Measurements from ENCODE around the gene CD59. TPM values are rescaled to one million over a fixed set of nuclear protein-coding genes. Genes with fewer than 3 reads are reported as not detected.

CD59 gene
- total and polyA plus RNA-seq, 9 donors, result 73.0 to 807 (median 288) TPM

GRCh38 chr11:33770236-33770635, 34.0 kb upstream of the CD59 start:
- intact Hi-C loops (cut with DNase I), result no loop called here

DNA sequence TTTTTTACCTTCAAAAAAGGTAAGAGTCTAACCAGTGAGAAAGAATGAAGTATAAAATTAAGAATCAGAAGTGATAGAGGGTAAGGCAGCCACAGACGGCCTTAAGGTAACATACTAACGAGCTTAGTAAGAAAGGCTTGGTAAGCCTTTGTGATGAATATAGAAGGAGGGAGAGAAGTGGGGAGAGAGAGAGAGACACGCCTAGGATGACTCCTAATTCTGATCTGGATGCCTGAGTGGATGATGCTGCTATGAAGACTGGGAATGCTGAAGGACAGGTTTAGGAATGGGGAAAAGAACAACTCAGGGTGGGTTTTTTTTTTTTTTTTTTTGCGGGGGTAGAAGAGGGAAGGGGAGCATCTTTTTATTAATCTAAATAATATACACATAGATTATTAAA, 33.3 kb upstream of the CD59 start:
- DNase-seq, result no peak
- no peak overlapping the region for H3K27ac ChIP-seq
- H3K27me3 ChIP-seq, result no peaks in the 10 kb centered on the region
- intact Hi-C loops (cut with DNase I), result no loop called here
- no peaks in the 10 kb centered on the region for H3K9me3 ChIP-seq
- no peaks in the 10 kb centered on the region for H3K36me3 ChIP-seq
- WGBS, 3 donors, result 87 to 94% (median 89%) methylated on average over 4 of the region's 4 CpGs
- TF ChIP-seq EP300 (IDR thresholded peaks at IDR 0.05) (no peak), POLR2A (IDR thresholded peaks at IDR 0.05) (no peak)
- TF ChIP-seq, protein P1, sequence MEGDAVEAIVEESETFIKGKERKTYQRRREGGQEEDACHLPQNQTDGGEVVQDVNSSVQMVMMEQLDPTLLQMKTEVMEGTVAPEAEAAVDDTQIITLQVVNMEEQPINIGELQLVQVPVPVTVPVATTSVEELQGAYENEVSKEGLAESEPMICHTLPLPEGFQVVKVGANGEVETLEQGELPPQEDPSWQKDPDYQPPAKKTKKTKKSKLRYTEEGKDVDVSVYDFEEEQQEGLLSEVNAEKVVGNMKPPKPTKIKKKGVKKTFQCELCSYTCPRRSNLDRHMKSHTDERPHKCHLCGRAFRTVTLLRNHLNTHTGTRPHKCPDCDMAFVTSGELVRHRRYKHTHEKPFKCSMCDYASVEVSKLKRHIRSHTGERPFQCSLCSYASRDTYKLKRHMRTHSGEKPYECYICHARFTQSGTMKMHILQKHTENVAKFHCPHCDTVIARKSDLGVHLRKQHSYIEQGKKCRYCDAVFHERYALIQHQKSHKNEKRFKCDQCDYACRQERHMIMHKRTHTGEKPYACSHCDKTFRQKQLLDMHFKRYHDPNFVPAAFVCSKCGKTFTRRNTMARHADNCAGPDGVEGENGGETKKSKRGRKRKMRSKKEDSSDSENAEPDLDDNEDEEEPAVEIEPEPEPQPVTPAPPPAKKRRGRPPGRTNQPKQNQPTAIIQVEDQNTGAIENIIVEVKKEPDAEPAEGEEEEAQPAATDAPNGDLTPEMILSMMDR (IDR thresholded peaks at IDR 0.05), result no peak
- no peak overlapping the region for H3K4me3 ChIP-seq
- peaks cover 2% of the 10 kb centered on the region for H3K4me1 ChIP-seq (ENCODE audit: insufficient read depth)

More at GRCh38 chr11:33770236-33770635, 34.0 kb upstream of the CD59 start:
- 47 to 53% (median 47%) methylated on average over 2 of the region's 2 CpGs for WGBS, 3 donors
- peaks cover 2% of the 10 kb centered on the region for H3K4me1 ChIP-seq (ENCODE audit: insufficient read depth)
- no peaks in the 10 kb centered on the region for H3K9me3 ChIP-seq
- DNase-seq, result no peak
- H3K27me3 ChIP-seq, result no peaks in the 10 kb centered on the region
- H3K36me3 ChIP-seq, result no peaks in the 10 kb centered on the region
- TF ChIP-seq EP300 (IDR thresholded peaks at IDR 0.05), result no peak
- TF ChIP-seq POLR2A (IDR thresholded peaks at IDR 0.05), result no peak
- TF ChIP-seq, protein P1 (IDR thresholded peaks at IDR 0.05), result no peak
- H3K27ac ChIP-seq, result no peak overlapping the region
- H3K4me3 ChIP-seq, result no peak overlapping the region

DNA sequence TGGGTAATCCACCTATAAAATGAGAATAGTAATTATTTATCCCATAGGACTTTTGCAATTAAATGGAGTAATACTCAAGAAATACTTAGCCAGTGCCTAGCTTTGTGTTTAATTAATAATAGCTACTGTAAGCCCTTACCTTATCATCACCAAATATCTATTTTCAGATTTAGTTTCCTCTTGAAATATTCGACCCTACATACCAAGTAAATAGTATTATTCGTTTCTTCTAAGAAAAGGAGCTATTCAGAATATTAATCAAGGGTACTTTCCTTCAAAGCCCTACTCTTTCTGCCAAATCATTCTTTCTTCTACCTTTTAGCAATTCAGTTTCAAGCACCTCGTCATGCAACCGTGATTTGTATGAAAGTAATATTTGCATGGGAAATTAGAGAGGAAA, 31.4 kb upstream of the CD59 start:
- H3K27me3 ChIP-seq, result no peaks in the 10 kb centered on the region
- intact Hi-C loops (cut with DNase I), result no loop called here
- H3K4me1 ChIP-seq (ENCODE audit: insufficient read depth), result no peaks in the 10 kb centered on the region
- H3K9me3 ChIP-seq, result no peaks in the 10 kb centered on the region
- no peaks in the 10 kb centered on the region for H3K36me3 ChIP-seq
- TF ChIP-seq EP300 (IDR thresholded peaks at IDR 0.05), result no peak
- TF ChIP-seq POLR2A (IDR thresholded peaks at IDR 0.05), result no peak
- TF ChIP-seq, protein P1 (IDR thresholded peaks at IDR 0.05), result no peak
- H3K4me3 ChIP-seq, result no peak overlapping the region
- H3K27ac ChIP-seq, result no peak overlapping the region
- no peak for DNase-seq
- WGBS, 3 donors, result 89 to 96% (median 91%) methylated on average over 4 of the region's 4 CpGs

DNA sequence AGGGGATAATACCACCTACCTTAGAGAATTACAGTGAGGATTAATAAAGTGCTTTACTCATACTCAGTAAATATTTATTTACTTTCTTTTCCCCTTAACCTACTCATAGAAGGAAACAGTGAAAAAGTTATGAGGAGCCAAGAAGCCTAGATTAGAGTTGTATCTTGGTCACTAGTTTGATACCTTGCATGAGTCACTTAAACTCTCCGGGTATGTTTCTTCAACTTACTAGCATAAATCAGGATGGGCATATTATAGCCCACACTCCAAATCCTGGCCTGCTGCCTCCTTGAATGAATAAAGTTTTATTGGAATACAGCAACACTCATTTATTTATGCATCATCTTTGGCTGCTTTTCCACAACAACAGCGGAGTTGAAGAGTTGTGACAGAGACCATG, 29.9 kb upstream of the CD59 start:
- no peak for TF ChIP-seq POLR2A (IDR thresholded peaks at IDR 0.05)
- TF ChIP-seq EP300 (IDR thresholded peaks at IDR 0.05), result no peak
- TF ChIP-seq, protein P1 (IDR thresholded peaks at IDR 0.05), result no peak
- H3K36me3 ChIP-seq, result no peaks in the 10 kb centered on the region
- H3K4me1 ChIP-seq (ENCODE audit: insufficient read depth), result no peaks in the 10 kb centered on the region
- no peak overlapping the region for H3K4me3 ChIP-seq
- 78 to 88% (median 84%) methylated on average over 2 of the region's 2 CpGs for WGBS, 3 donors
- no peaks in the 10 kb centered on the region for H3K27me3 ChIP-seq
- DNase-seq, result no peak
- H3K27ac ChIP-seq, result no peak overlapping the region
- no peaks in the 10 kb centered on the region for H3K9me3 ChIP-seq
- intact Hi-C loops (cut with DNase I), result no loop called here
